Measurements from ENCODE around the gene ARHGEF16. TPM values are rescaled to one million over a fixed set of nuclear protein-coding genes. Genes with fewer than 3 reads are reported as not detected.

Gene ARHGEF16
- total RNA-seq, 1 experiment from 2014 or later = 17.2 TPM

- CTCF ChIA-PET = interaction anchor here (3.6 to 4.1 kb wide), 2 partner anchors 16 to 21 kb away, joined by 43 to 165 read pairs; partner anchors contain the start of gene ARHGEF16
- POLR2A ChIA-PET = no interaction called here
- Mint-ChIP-seq H3K27ac (no peak overlapping the region), H3K27me3 (ENCODE audit: low read depth) (no peaks in the 10 kb centered on the region), H3K4me1 (peaks cover 17% of the 10 kb centered on the region), H3K36me3 (peaks cover 11% of the 10 kb centered on the region; the same call in 1 of the 2 replicates), H3K4me3 (no peak overlapping the region), H3K9me3 (no peaks in the 10 kb centered on the region)
- DNase-seq (ENCODE audit: low spot score) (no peak), ATAC-seq (no peak)
- TF ChIP-seq SOX15 (CRISPR knock-in tag; IDR thresholded peaks at IDR 0.05) (no peak), ZNF232 (CRISPR knock-in tag; IDR thresholded peaks at IDR 0.05) (no peak), AR (CRISPR knock-in tag; IDR thresholded peaks at IDR 0.05) (no peak), ETV6 (CRISPR knock-in tag; IDR thresholded peaks at IDR 0.05) (no peak), OVOL2 (CRISPR knock-in tag; IDR thresholded peaks at IDR 0.05; ENCODE audit: borderline replicate concordance) (no peak), SMAD4 (CRISPR knock-in tag; IDR thresholded peaks at IDR 0.05) (no peak), KAT7 (CRISPR knock-in tag; IDR thresholded peaks at IDR 0.05; ENCODE audit: borderline replicate concordance) (no peak), ZMAT4 (CRISPR knock-in tag; IDR thresholded peaks at IDR 0.05) (no peak), PRDM15 (CRISPR knock-in tag; IDR thresholded peaks at IDR 0.05) (no peak), STAT6 (CRISPR knock-in tag; conservative IDR thresholded peaks at IDR 0.05; ENCODE audit: low read depth) (no peak), ZBTB21 (CRISPR knock-in tag; IDR thresholded peaks at IDR 0.05; ENCODE audit: borderline replicate concordance) (no peak)
Observed at GRCh38 chr1:3474421-3474820, 20.0 kb downstream of the ARHGEF16 start.

- Mint-ChIP-seq H3K27ac (no peak overlapping the region), H3K9me3 (no peaks in the 10 kb centered on the region), H3K36me3 (peaks cover 11% of the 10 kb centered on the region; the same call in 1 of the 2 replicates), H3K4me3 (no peak overlapping the region), H3K4me1 (peaks cover 8% of the 10 kb centered on the region), H3K27me3 (ENCODE audit: low read depth) (no peaks in the 10 kb centered on the region)
- ATAC-seq (no peak), DNase-seq (ENCODE audit: low spot score) (no peak)
- POLR2A ChIA-PET = no interaction called here
- TF ChIP-seq SMAD3 (CRISPR knock-in tag; IDR thresholded peaks at IDR 0.05; ENCODE audit: borderline replicate concordance) (no peak), HMGXB4 (CRISPR knock-in tag; IDR thresholded peaks at IDR 0.05) (no peak), ZBTB43 (CRISPR knock-in tag; IDR thresholded peaks at IDR 0.05) (no peak)
- CTCF ChIA-PET = no interaction called here
Observed at GRCh38 chr1:3475839-3476573, 21.5 kb downstream of the ARHGEF16 start.

Data from WTC11 (cell line).